A549 treated with ZK216348 at 1 μM for 4 hours (cell line): ENCODE results near the gene C18orf63. TPM values are rescaled to one million over a fixed set of nuclear protein-coding genes. Genes with fewer than 3 reads are reported as not detected.

Experiments used
- total RNA-seq: library from RNA; stranded (reverse); fragments of 200-300 nt; extraction: Qiagen RNA extraction; gene quantifications from 5 replicates; pipeline ENCODE4 v1.2.3, GENCODE V29; 2022; ENCODE audit warnings: low read depth

Gene C18orf63
- total RNA-seq: not detected in 5 replicates

DNA sequence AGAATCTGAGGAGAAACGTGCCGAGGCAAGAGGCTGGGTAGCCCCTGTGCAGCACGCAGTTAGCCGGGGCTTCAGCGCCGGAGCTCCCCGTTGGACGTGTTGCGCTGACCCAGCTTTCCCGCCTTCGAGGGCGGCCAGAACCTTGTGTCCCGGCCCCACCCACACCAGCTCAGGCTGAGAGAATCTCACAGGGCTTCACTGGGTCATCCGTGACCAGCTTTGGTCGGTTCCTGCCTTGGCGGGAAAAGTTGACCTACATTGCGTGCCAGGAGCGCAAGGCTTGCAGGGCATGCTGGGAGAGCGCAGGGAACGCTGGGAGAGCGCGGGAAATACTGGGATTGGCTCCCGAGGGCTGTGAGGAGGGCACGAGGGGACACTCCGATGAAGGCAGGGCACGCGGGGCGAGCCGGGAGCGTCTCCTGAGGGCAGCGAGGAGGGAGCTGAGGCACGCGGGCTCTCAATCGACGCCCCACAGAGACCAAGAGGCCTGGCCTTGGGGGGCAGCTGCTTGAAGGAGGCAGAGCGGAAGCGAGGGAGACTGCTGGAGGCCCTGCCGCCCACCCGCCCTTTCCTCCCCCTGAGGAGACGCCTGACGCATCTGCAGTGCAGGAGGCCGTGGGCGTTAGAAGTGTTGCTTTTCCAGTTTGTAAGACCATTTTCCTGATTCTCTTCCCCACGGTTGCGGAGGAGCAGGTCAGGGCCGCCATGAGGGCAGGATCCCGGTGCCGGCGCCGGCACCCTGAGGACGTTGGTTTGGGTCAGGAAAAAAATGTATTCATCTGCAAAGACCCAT is at the start of gene C18orf63:
Gene C18orf63, plus strand, starts transcription at position 376 of the 793 bp plus-strand sequence. CDS start 2,027 bp downstream, outside the sequence.

DNA sequence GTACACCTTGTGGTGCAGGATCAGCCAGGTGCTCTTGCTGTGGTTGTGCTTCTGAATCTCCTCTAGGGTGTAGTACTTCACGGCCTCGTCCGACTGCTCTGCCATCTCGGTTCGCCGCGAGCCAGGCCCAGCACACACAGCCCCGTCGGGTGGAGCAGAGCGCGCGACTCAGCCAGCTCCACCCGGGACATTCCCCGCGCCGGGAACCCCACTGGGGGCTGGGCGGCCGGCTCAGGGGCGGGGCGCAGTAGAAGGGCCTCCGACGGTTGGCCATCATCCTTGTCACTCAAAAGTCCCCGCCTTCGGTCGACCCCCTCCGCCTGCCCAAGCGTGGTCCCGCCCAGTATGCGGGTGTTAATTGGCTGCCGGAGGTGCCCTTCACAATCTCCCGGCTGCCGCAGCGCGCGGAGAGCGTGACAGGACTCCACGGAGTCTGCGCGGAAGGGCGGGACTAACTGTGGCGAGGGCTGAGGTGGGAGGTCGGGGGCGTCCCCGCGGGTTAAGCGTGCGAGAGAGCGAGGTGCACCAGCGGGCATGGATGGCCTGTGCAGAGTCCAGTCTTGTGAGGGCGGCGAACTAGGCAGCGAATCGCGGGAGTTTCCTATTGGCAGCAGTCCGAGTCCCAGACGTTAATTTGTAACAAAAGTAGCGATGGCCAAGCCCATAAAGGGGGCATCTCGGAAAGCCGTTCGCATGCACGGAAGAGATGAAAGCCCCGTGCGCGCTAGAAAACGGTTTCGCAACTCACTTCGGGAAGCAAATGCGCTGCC is 23.7 kb upstream of the C18orf63 start, which contains the start of gene CYB5A:
Gene CYB5A, minus strand, starts transcription at position 193 of the 770 bp plus-strand sequence. Its CDS starts 88 bp downstream, at position 105.

Other genes starting within 250 kb of the C18orf63 start
- 0.45 to 0.92 TPM (median 0.81 TPM) in 5 replicates for gene FBXO15, start 168.0 kb upstream of the C18orf63 start, total RNA-seq
- gene TIMM21, start 167.3 kb upstream of the C18orf63 start, total RNA-seq: 56.2 to 59.5 TPM (median 57.6 TPM) in 5 replicates
- gene CYB5A, start 23.9 kb upstream of the C18orf63 start, total RNA-seq: 120 to 171 TPM (median 127 TPM) in 5 replicates
- not detected in 5 replicates for gene DIPK1C, start 141.5 kb downstream of the C18orf63 start, total RNA-seq
- gene CNDP2, start 180.5 kb downstream of the C18orf63 start, total RNA-seq: 78.8 to 89.5 TPM (median 80.2 TPM) in 5 replicates
- not detected in 5 replicates for gene CNDP1, start 218.7 kb downstream of the C18orf63 start, total RNA-seq